ENCODE results near the gene B3GNT5. TPM values are rescaled to one million over a fixed set of nuclear protein-coding genes. Genes with fewer than 3 reads are reported as not detected.

Gene B3GNT5
- total RNA-seq, 2 experiments from 2014 or later: 0.60 to 0.73 TPM

DNA sequence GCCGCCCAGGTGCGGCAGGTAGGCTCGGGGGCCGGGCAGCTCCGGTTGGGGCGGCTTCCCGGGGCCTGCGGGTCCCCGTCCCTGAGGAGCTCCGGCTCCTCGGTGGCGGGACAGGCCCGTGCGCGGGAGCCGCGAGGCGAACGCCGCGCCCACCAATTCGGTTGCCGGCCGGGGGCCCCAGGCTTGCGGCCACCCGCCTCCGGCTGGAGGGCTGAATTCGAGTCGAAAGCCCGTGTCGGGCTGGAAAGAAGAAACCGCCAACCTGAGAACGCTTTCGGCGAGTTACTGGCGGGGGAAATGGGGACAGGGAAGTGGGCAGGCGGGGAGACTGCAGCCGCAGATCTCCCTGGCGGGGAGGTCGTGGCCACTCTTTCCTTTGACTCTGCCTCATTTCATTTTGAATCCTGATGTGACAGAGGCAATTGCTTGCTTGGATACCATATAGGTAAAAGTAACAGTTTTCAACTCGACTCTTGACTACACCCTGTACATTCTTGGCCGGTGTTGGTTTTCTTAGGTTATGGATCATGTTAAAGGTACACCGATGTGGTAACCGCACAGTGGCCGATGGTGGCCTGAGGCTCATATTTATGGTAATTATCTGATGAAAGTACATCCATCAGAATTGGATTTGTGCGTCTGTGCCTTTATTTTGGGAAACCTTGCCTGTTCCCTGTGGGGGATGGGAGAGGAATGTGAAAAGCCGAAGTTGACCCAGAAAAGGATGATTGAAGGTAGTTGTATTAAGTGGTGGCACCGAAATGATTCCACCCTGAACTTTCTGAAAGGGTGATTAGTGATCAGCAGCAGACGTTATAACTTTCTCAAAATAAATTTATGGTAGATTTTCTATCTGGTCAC is 1.7 kb downstream of the B3GNT5 start:
- no peak overlapping the region for H3K27ac Mint-ChIP-seq
- peak in 2 of 14 experiments; percentile 22 to 30 for DNase-seq
- H3K27ac ChIP-seq (ENCODE audit: low read depth in 1 of 2, low read length in 2 of 2): no peak overlapping the region
- peaks cover 9% of the 10 kb centered on the region for H3K4me1 Mint-ChIP-seq (ENCODE audit: low read depth)
- no peaks in the 10 kb centered on the region for H3K36me3 Mint-ChIP-seq (ENCODE audit: low read depth)
- TF ChIP-seq, protein P1, sequence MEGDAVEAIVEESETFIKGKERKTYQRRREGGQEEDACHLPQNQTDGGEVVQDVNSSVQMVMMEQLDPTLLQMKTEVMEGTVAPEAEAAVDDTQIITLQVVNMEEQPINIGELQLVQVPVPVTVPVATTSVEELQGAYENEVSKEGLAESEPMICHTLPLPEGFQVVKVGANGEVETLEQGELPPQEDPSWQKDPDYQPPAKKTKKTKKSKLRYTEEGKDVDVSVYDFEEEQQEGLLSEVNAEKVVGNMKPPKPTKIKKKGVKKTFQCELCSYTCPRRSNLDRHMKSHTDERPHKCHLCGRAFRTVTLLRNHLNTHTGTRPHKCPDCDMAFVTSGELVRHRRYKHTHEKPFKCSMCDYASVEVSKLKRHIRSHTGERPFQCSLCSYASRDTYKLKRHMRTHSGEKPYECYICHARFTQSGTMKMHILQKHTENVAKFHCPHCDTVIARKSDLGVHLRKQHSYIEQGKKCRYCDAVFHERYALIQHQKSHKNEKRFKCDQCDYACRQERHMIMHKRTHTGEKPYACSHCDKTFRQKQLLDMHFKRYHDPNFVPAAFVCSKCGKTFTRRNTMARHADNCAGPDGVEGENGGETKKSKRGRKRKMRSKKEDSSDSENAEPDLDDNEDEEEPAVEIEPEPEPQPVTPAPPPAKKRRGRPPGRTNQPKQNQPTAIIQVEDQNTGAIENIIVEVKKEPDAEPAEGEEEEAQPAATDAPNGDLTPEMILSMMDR (IDR thresholded peaks at IDR 0.05): no peak
- H3K4me1 ChIP-seq (ENCODE audit: insufficient read depth, low read length): peaks cover 16% of the 10 kb centered on the region
- intact Hi-C loops (cut with DNase I, micrococcal nuclease): loop anchor here in 1 of 2 experiments (5.0 kb wide), 1 partner anchor 33 kb away; no protein-coding TSS in a partner anchor
- H3K36me3 ChIP-seq (ENCODE audit: insufficient read depth, low read length): no peaks in the 10 kb centered on the region
- peak overlapping the region; percentile 17 for H3K4me3 ChIP-seq (ENCODE audit: low read length)
- peaks cover 0 to 8% of the 10 kb centered on the region in 2 experiments for H3K9me3 ChIP-seq (ENCODE audit: control insufficient read depth in 1 of 2, insufficient read depth in 1 of 2, low read length in 2 of 2)
- peaks cover 56% of the 10 kb centered on the region for H3K27me3 Mint-ChIP-seq
- ATAC-seq (ENCODE audit: poor library complexity): peak; percentile 19
- peaks cover 16 to 26% of the 10 kb centered on the region in 2 experiments for H3K27me3 ChIP-seq (ENCODE audit: control insufficient read depth in 1 of 2, insufficient read depth in 2 of 2, low read length in 2 of 2)
- ChIA-PET POLR2A (interaction anchor here (1.1 kb wide), 1 partner anchor 155 kb away, joined by 3 read pairs; the partner anchor contains the start of gene MCCC1), CTCF (no interaction called here)
- H3K9me3 Mint-ChIP-seq: no peaks in the 10 kb centered on the region
- H3K4me3 Mint-ChIP-seq: peak overlapping the region; percentile 77

DNA sequence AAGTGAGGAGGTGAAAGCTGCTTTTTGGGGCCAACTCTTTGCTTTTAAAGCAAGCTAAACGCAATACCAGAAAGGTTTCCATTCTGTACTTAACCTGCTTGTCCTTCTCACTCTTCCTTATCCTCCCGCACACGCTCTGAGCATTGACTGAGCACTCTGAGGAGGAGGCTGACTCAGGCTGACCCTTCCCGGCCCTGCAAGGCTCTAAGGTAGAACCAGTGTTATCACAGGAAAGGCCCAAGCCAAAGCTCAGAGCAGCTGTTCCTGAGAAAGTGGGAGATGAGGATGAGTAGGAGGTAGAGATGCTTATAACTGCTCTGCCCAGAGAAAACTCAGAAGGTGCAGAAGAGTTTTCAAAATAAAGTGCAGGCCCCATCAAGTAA is 2.3 kb downstream of the B3GNT5 start:
- peaks cover 0 to 8% of the 10 kb centered on the region in 2 experiments for H3K9me3 ChIP-seq (ENCODE audit: control insufficient read depth in 1 of 2, insufficient read depth in 1 of 2, low read length in 2 of 2)
- H3K36me3 ChIP-seq (ENCODE audit: insufficient read depth, low read length): no peaks in the 10 kb centered on the region
- peaks cover 9% of the 10 kb centered on the region for H3K4me1 Mint-ChIP-seq (ENCODE audit: low read depth)
- TF ChIP-seq, protein P1 (IDR thresholded peaks at IDR 0.05): no peak
- no peak overlapping the region for H3K4me3 ChIP-seq (ENCODE audit: low read length)
- H3K27me3 ChIP-seq (ENCODE audit: control insufficient read depth in 1 of 2, insufficient read depth in 2 of 2, low read length in 2 of 2): peaks cover 19 to 26% of the 10 kb centered on the region in 2 experiments
- H3K27ac ChIP-seq (ENCODE audit: low read depth in 1 of 2, low read length in 2 of 2): no peak overlapping the region
- H3K27me3 Mint-ChIP-seq: peaks cover 61% of the 10 kb centered on the region
- intact Hi-C loops (cut with DNase I, micrococcal nuclease): no loop called here
- H3K4me1 ChIP-seq (ENCODE audit: insufficient read depth, low read length): peaks cover 16% of the 10 kb centered on the region
- H3K36me3 Mint-ChIP-seq (ENCODE audit: low read depth): no peaks in the 10 kb centered on the region
- ChIA-PET CTCF (no interaction called here), POLR2A (interaction anchor here (1.1 kb wide), 1 partner anchor 156 kb away, joined by 3 read pairs; the partner anchor contains the start of gene MCCC1)
- ATAC-seq (ENCODE audit: poor library complexity) (no peak), DNase-seq (no peak)
- H3K9me3 Mint-ChIP-seq: no peaks in the 10 kb centered on the region
- peak overlapping the region; percentile 77 for H3K4me3 Mint-ChIP-seq
- H3K27ac Mint-ChIP-seq: no peak overlapping the region

DNA sequence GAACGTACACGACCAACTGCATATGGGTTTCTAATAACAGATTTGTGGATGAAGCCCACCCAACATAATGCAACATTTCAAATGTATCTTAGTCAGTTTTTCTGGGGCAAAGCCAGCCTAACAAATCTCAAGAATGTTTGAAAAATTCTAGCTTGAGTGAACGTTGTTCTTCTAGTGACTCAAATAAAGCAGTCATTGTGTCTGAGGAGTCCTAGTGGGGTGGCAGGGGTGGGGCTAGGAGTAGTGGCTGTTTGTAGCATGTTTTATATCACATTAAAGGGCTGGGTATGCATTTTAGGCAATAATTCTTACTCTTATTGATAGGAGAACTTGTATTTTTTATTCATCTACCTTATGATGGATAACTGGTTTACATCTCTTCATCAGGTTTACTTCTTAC is 6.0 kb downstream of the B3GNT5 start:
- H3K27me3 Mint-ChIP-seq: peaks cover 59% of the 10 kb centered on the region
- CTCF ChIA-PET: no interaction called here
- H3K27ac Mint-ChIP-seq: no peak overlapping the region
- ATAC-seq (ENCODE audit: poor library complexity) (no peak), DNase-seq (no peak)
- Histone ChIP-seq H3K9me3 (ENCODE audit: control insufficient read depth in 1 of 2, insufficient read depth in 1 of 2, low read length in 2 of 2) (peaks cover 0 to 4% of the 10 kb centered on the region in 2 experiments), H3K36me3 (ENCODE audit: insufficient read depth, low read length) (no peaks in the 10 kb centered on the region), H3K4me1 (ENCODE audit: insufficient read depth, low read length) (peaks cover 6% of the 10 kb centered on the region), H3K27me3 (ENCODE audit: control insufficient read depth in 1 of 2, insufficient read depth in 2 of 2, low read length in 2 of 2) (peaks cover 12 to 19% of the 10 kb centered on the region in 2 experiments), H3K4me3 (ENCODE audit: low read length) (no peak overlapping the region), H3K27ac (ENCODE audit: low read depth in 1 of 2, low read length in 2 of 2) (no peak overlapping the region)
- H3K4me3 Mint-ChIP-seq: no peak overlapping the region
- H3K9me3 Mint-ChIP-seq: no peaks in the 10 kb centered on the region
- H3K4me1 Mint-ChIP-seq (ENCODE audit: low read depth): peaks cover 5% of the 10 kb centered on the region
- TF ChIP-seq, protein P1 (IDR thresholded peaks at IDR 0.05): no peak
- H3K36me3 Mint-ChIP-seq (ENCODE audit: low read depth): no peaks in the 10 kb centered on the region
- intact Hi-C loops (cut with DNase I, micrococcal nuclease): no loop called here
- POLR2A ChIA-PET: no interaction called here
